ENCODE measurements around the gene C10orf143. TPM values are rescaled to one million over a fixed set of nuclear protein-coding genes. Genes with fewer than 3 reads are reported as not detected.

Gene C10orf143
- total and polyA plus RNA-seq, 2 of the 4 experiments (the other 2 are of a cell fraction), result 0.36 to 0.60 TPM

GRCh38 chr10:130022086-130022485, 88.5 kb downstream of the C10orf143 start:
- DNase-seq, result no peak
- Histone ChIP-seq H3K4me1 (ENCODE audit: control insufficient read depth, insufficient read depth, low read length) (peaks cover 4% of the 10 kb centered on the region; the same call in 1 of the 2 replicates), H2AFZ (replicated peaks; ENCODE audit: low read length, poor library complexity) (no peak overlapping the region), H4K20me1 (ENCODE audit: insufficient read depth, low read length) (no peaks in the 10 kb centered on the region), H3K4me3 (ENCODE audit: insufficient read depth, low read depth, low read length) (no peak overlapping the region), H3K9me1 (ENCODE audit: insufficient read depth, low read length) (no peaks in the 10 kb centered on the region), H3K9ac (ENCODE audit: low read depth, low read length) (no peak overlapping the region), H4K8ac (ENCODE audit: low read depth in 2 of 2, low read length in 2 of 2) (peak overlapping the region in 1 of 2 experiments; percentile 65; a peak in 2 of 4 replicates), H3K14ac (replicated peaks; ENCODE audit: low read depth, low read length) (no peak overlapping the region), H3K79me1 (ENCODE audit: low read depth in 1 of 2, low read length in 2 of 2) (no peaks in the 10 kb centered on the region), H3K23ac (ENCODE audit: low read depth, low read length) (no peak overlapping the region), H3K36me3 (ENCODE audit: control insufficient read depth, insufficient read depth, low read length) (no peaks in the 10 kb centered on the region), H2BK120ac (ENCODE audit: low read depth, low read length) (peak overlapping the region; percentile 64; the same call in 1 of the 2 replicates), H3K4ac (ENCODE audit: low read depth, low read length) (no peak overlapping the region), H3K27ac (ENCODE audit: insufficient read depth, low read length) (no peak overlapping the region), H3K18ac (ENCODE audit: low read depth, low read length) (no peak overlapping the region), H3K27me3 (ENCODE audit: control insufficient read depth, insufficient read depth, low read length) (no peaks in the 10 kb centered on the region), H3K9me3 (ENCODE audit: control insufficient read depth, insufficient read depth, low read length) (no peaks in the 10 kb centered on the region), H2BK5ac (ENCODE audit: low read depth, low read length, poor library complexity, severe bottlenecking) (no peak overlapping the region), H4K91ac (ENCODE audit: insufficient read depth, low read depth, low read length) (no peak overlapping the region), H2AK5ac (ENCODE audit: low read depth, low read length) (peak overlapping the region; percentile 42; the same call in 1 of the 2 replicates), H2BK15ac (ENCODE audit: low read depth, low read length) (no peak overlapping the region), H4K5ac (ENCODE audit: low read depth, low read length) (no peak overlapping the region), H3K4me2 (ENCODE audit: low read depth, low read length) (no peak overlapping the region), H2AK9ac (replicated peaks; ENCODE audit: low read depth, low read length, poor library complexity) (no peak overlapping the region), H2BK20ac (ENCODE audit: low read depth, low read length) (no peak overlapping the region), H3K56ac (ENCODE audit: extremely low read depth, insufficient read depth, low read length) (no peak overlapping the region)
- no TSS peak for BruUV-seq (replicated peaks)
- TF ChIP-seq CTCF (conservative IDR thresholded peaks at IDR 0.05; ENCODE audit: low read depth, low read length), result no peak
- TF ChIP-seq SMC3 (IDR thresholded peaks at IDR 0.05; ENCODE audit: low read depth, low read length), result no peak
- no peak for TF ChIP-seq POLR2A (IDR thresholded peaks at IDR 0.05; ENCODE audit: low read depth, low read length)
- ChIA-PET CTCF (no interaction called here), POLR2A (ENCODE audit: unreplicated experiment) (no interaction called here)
- 100% methylated on average over 1 of the region's 6 CpGs; no CpG with 5 or more reads in 1 of the 2 experiments for WGBS, 2 experiments (ENCODE audit: extremely low coverage in 2 of 2, insufficient read length in 1 of 2)
- dilution Hi-C loops (cut with HindIII; ENCODE audit: low sequenced_read_pairs, unreplicated experiment), result no loop called here
- intact Hi-C loops (cut with micrococcal nuclease), result no loop called here
- in situ Hi-C loops (cut with MboI; ENCODE audit: low sequenced_read_pairs), result no loop called here
- ATAC-seq (ENCODE audit: low read depth), result no peak
